Smooth muscle cell (in vitro differentiated cells): Measurements from ENCODE around the gene EBF3. TPM values are rescaled to one million over a fixed set of nuclear protein-coding genes. Genes with fewer than 3 reads are reported as not detected.

Experiments used
- DNase-seq: peaks from one replicate; lab custom pipeline; 2025; ENCODE audit not compliant: unreplicated experiment; lab: John Stamatoyannopoulos, UW
- H2AFZ ChIP-seq: fragments of 200-600 bp; sonication (generic); 2 replicates; pipeline ENCODE4 v1.6.0; 2016; ENCODE audit warnings: antibody characterized with exemption, low read depth, mild to moderate bottlenecking
- H3F3A ChIP-seq: fragments of 200-600 bp; sonication (generic); 2 replicates; pipeline ENCODE4 v1.6.0; 2017; ENCODE audit warnings: antibody characterized with exemption, low read depth
- H3K27ac ChIP-seq: fragments of 200-600 bp; sonication (generic); 2 replicates; pipeline ENCODE4 v1.5.1; 2016; ENCODE audit warnings: low read depth, mild to moderate bottlenecking
- H3K27me3 ChIP-seq: fragments of 200-600 bp; sonication (generic); 2 replicates; pipeline ENCODE4 v1.6.1; 2016; ENCODE audit warnings: low read depth, mild to moderate bottlenecking
- H3K36me3 ChIP-seq: fragments of 200-600 bp; sonication (generic); 2 replicates; pipeline ENCODE4 v1.5.1; 2016; ENCODE audit warnings: low read depth
- H3K4me1 ChIP-seq: fragments of 200-600 bp; sonication (generic); 2 replicates; pipeline ENCODE4 v1.5.1; 2016; ENCODE audit warnings: low read depth
- H3K4me2 ChIP-seq: fragments of 200-600 bp; sonication (generic); 2 replicates; pipeline ENCODE4 v1.6.0; 2016; ENCODE audit warnings: mild to moderate bottlenecking
- H3K4me3 ChIP-seq: fragments of 200-600 bp; sonication (generic); 2 replicates; pipeline ENCODE4 v1.5.1; 2016; ENCODE audit warnings: mild to moderate bottlenecking
- H3K79me2 ChIP-seq: fragments of 200-600 bp; sonication (generic); 2 replicates; pipeline ENCODE4 v1.6.0; 2016; ENCODE audit warnings: low read depth, mild to moderate bottlenecking
- H3K9ac ChIP-seq: fragments of 200-600 bp; sonication (generic); 2 replicates; pipeline ENCODE4 v1.6.0; 2016; ENCODE audit warnings: low read depth
- H3K9me3 ChIP-seq: fragments of 200-600 bp; sonication (generic); replicated peaks from 2 replicates; pipeline ENCODE4 v1.5.1; 2016; ENCODE audit warnings: low read depth
- H4K20me1 ChIP-seq: fragments of 200-600 bp; sonication (generic); 2 replicates; pipeline ENCODE4 v1.6.0; 2016; ENCODE audit warnings: low read depth
- WGBS: methylation state at CpG from one replicate; pipeline ENCODE4 v1.1.7; 2016; ENCODE audit warnings: low lambda C conversion rate; 5-methylcytosine and 5-hydroxymethylcytosine counted together
- polyA plus RNA-seq: library from polyadenylated mRNA; unstranded; fragments of >200 nt; fragmentation: Nextera tagmentation; extraction: Ambion mirVana; gene quantifications from 2 replicates; pipeline ENCODE4 v1.2.1, GENCODE V29; 2016
- total RNA-seq: library from RNA; depleted of rRNA; stranded (reverse); fragments of >200 nt; gene quantifications from 2 replicates; pipeline ENCODE4 v1.2.3, GENCODE V29; 2014
- TF ChIP-seq, protein P1 (sequence below): fragments of 200-600 bp; sonication (generic); IDR thresholded peaks from 2 replicates; pipeline ENCODE4 v1.5.1; 2017; ENCODE audit warnings: borderline replicate concordance, mild to moderate bottlenecking, antibody characterized with exemption; ENCODE audit not compliant: insufficient read depth, poor library complexity, severe bottlenecking

Gene EBF3
- total and polyA plus RNA-seq, 2 experiments from 2014 or later, result not detected

DNA sequence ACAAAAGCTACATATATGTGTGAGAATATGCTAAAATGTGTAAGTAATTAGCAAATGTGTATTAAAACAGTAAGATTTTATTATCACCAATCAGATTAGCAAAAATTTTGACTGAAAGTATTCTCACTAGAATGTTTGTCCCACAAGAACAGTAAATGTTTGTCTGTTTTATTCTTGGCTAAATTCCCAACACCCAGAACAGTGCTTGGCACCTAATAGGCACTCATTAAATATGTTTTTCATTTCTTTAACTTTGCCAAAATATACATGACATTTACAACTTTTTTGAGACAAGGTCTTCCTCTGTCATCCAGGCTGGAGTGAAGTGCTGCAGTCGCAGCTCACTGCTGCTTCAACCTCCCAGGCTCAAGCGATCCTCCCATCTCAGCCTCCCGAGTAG lies 143.6 kb downstream of the EBF3 start:
- Histone ChIP-seq H3K79me2 (no peaks in the 10 kb centered on the region), H3K27me3 (no peaks in the 10 kb centered on the region), H4K20me1 (no peaks in the 10 kb centered on the region), H3K9ac (no peak overlapping the region), H3K4me3 (no peak overlapping the region), H3K9me3 (no peaks in the 10 kb centered on the region), H3K36me3 (no peaks in the 10 kb centered on the region), H3K4me2 (no peak overlapping the region), H2AFZ (no peak overlapping the region), H3K4me1 (no peaks in the 10 kb centered on the region), H3F3A (no peaks in the 10 kb centered on the region), H3K27ac (no peak overlapping the region)
- WGBS, result 97% methylated on average over 3 of the region's 3 CpGs
- TF ChIP-seq, protein P1, sequence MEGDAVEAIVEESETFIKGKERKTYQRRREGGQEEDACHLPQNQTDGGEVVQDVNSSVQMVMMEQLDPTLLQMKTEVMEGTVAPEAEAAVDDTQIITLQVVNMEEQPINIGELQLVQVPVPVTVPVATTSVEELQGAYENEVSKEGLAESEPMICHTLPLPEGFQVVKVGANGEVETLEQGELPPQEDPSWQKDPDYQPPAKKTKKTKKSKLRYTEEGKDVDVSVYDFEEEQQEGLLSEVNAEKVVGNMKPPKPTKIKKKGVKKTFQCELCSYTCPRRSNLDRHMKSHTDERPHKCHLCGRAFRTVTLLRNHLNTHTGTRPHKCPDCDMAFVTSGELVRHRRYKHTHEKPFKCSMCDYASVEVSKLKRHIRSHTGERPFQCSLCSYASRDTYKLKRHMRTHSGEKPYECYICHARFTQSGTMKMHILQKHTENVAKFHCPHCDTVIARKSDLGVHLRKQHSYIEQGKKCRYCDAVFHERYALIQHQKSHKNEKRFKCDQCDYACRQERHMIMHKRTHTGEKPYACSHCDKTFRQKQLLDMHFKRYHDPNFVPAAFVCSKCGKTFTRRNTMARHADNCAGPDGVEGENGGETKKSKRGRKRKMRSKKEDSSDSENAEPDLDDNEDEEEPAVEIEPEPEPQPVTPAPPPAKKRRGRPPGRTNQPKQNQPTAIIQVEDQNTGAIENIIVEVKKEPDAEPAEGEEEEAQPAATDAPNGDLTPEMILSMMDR, result no peak
- DNase-seq, result no peak

DNA sequence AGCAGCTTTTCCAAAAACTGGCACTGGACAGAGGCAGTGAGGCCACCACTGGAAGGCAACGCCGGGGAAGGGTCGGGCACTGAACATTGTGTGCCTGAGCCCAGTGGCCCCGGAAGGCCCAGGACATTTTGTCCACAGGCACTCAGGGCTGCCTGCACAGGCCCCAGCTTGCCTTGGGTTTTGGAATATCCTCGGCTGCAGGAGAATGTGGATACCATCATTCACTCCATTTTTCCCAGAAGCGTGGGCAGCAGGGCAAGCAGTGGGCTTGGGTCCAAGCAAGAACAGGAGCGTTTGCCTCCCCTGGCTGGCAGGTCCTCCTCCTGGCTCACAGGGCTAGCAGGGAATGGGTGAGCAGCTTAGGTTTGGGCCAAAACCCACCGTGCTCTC lies 147.4 kb downstream of the EBF3 start:
- no peak overlapping the region for H3K9ac ChIP-seq
- no peaks in the 10 kb centered on the region for H3K9me3 ChIP-seq
- 95% methylated on average over 8 of the region's 8 CpGs for WGBS
- no peaks in the 10 kb centered on the region for H3F3A ChIP-seq
- no peak overlapping the region for H3K4me2 ChIP-seq
- H3K27me3 ChIP-seq, result no peaks in the 10 kb centered on the region
- no peaks in the 10 kb centered on the region for H3K4me1 ChIP-seq
- no peak overlapping the region for H3K4me3 ChIP-seq
- H3K36me3 ChIP-seq, result no peaks in the 10 kb centered on the region
- no peaks in the 10 kb centered on the region for H4K20me1 ChIP-seq
- DNase-seq, result no peak
- no peaks in the 10 kb centered on the region for H3K79me2 ChIP-seq
- H3K27ac ChIP-seq, result no peak overlapping the region
- TF ChIP-seq, protein P1, result no peak
- no peak overlapping the region for H2AFZ ChIP-seq

DNA sequence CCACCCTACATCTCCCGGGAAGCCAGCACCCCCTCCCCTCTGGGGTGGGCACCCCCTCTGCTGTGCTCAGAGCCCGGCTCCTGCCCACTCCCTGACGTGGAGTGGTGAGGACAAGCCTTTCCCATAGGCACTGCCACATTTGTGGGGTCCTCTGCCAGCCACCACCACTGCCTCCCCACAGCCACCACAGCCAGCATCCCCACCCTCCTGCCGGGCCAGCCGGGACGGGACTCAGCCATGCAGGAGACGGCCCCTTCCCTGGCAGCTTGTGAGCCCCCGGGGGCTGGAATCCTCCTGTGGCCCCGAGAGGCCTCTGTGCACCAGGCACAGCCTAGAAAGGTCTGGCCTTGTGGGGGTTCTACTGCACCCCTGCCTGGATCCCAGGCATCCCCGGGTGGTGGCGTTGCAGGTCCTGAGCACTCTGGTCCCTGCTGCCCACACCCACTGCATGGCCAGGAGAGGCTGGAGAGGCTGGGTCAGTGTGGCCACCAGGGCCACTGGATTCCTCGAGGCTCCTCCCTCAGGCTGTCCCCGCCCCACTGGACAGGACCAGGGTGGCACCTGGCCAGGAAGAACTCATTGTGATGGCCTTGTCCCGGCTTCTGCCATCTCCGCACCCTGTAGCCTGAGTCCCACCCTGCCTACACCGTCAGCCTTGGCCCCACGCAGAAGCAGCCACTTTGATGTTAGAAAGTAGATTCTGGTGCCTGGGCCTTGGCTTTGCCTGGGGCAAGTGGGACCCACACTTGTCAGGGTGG lies 148.0 kb downstream of the EBF3 start:
- Histone ChIP-seq H3K36me3 (no peaks in the 10 kb centered on the region), H3K9ac (no peak overlapping the region), H3K27me3 (no peaks in the 10 kb centered on the region), H2AFZ (no peak overlapping the region), H4K20me1 (no peaks in the 10 kb centered on the region), H3K79me2 (no peaks in the 10 kb centered on the region), H3K4me2 (no peak overlapping the region), H3K27ac (no peak overlapping the region), H3K9me3 (no peaks in the 10 kb centered on the region), H3K4me3 (no peak overlapping the region), H3F3A (no peaks in the 10 kb centered on the region), H3K4me1 (no peaks in the 10 kb centered on the region)
- WGBS, result 95% methylated on average over 17 of the region's 17 CpGs
- TF ChIP-seq, protein P1, result no peak
- no peak for DNase-seq
